OCI-LY3 (cell line): ENCODE results near the gene MOSPD3.

Experiments used
- CTCF ChIP-seq: fragments of 200-600, 300-600 bp; sonication (generic); IDR thresholded peaks from 2 replicates; pipeline ENCODE4 v1.5.1; 2014; ENCODE audit warnings: antibody characterized with exemption, low read length, low read depth
- EZH2phosphoT487 ChIP-seq: fragments of 200-600 bp; shearing (Covaris generic); IDR thresholded peaks from 2 replicates; pipeline ENCODE4 v1.6.1; 2018; ENCODE audit warnings: antibody characterized with exemption, mixed run types, low read depth

GRCh38 chr7:100626055-100626454, 13.7 kb downstream of the MOSPD3 start:
- TF ChIP-seq CTCF (no peak), EZH2phosphoT487 (no peak)
